NCI-H1105 (cell line): ENCODE data around the gene CHP1.
"Not testable (repeated sequence)": the region's sequence is repeated elsewhere in the genome, so short reads cannot be mapped to it uniquely, and the experiment has no call there.

Source experiments
- DNase-seq: peaks from one replicate; lab custom pipeline; 2025; lab: John Stamatoyannopoulos, UW

Gene CHP1

GRCh38 chr15:41292521-41292920, 61.5 kb downstream of the CHP1 start:
- DNase-seq = no peak

DNA sequence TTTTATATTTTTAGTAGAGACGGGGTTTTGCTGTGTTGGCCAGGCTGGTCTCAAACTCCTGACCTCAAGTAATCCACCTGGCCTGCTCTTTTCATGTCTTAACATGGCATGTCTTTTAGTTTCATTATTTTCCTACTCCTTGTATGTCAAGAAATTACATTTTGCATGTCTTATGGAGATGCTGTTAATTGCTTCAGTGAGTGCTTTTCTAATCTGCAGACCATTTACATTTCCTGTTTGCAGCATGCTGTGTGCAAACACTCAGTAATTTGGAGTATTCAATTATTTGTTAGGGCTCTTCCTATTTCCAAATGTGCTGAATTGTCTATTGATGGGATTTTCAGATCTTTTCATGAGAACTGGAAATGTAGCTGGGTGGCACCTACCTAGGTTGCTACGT, 70.1 kb downstream of the CHP1 start:
- not testable (repeated sequence) for DNase-seq

DNA sequence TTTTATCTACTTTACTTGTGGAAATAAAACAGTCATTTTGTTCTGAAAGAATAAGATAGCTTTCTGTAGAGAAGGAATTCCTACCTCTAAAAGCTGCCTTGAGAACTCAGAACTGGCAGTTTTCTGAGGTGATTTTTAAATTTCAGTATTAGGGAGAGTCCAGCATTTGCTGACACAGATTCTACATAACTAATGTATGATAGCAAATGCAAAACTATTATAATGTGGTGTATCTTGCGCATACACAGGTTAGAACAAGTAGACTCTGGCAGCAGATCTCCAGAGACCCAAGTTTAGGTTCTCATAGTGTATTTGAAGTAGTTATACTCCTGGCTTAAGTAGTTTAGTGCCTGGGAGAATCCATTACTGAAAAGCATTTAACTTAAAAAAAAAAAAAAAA, 70.5 kb downstream of the CHP1 start:
- DNase-seq = no peak

DNA sequence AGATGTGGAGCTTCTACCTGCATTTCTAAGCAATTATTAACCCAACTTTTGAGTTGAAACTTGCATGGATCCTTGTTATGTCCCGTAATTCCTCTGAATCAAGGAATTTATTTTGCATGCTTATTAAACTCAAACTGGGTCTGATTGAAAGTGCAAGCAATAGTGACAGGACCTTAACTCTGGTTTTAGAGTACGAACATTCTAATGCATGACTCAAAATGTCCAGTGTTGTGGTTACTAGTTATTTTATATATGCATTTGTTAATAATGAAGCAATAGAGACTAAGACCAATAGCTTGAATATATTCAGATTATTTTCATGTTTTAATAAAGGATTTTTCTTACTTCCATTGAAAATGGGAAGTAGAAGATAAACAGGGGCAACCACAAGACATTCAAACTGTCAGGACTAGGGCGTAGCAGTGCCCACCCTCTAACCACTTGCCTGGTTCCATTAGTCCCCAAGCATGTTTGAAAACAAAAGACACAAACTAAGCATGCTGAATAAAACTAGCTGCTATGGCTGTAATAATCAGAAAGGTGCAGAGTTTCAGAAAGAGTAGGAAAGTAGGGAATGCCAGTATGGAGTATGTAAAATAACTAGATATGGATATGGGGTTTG, 73.2 kb downstream of the CHP1 start:
- DNase-seq = no peak

GRCh38 chr15:41307679-41308078, 76.6 kb downstream of the CHP1 start:
- no peak for DNase-seq

- no peak for DNase-seq
These were observed 78.3 kb downstream of the CHP1 start for GRCh38 chr15:41309226-41309905.

GRCh38 chr15:41320805-41321330, 89.8 kb downstream of the CHP1 start:
- DNase-seq = not testable (repeated sequence)

DNA sequence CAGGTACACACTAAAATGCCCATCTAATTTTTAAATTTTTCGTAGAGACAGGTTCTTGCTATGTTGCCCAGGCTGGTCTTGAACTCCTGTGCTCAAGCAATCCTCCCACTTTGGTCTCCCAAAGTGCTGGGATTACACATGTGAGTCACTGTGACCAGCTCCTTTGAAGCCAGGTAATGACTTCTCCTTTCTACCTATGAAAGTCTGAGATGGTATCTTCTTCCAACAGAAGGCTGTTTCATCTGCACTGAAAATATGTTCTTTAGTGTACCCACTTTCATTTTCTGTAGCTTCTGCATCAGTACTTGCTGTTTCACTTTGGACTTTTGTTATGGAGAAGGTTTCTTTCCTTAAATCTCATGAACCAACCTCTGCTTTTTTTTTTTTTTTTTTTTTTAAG, 92.5 kb downstream of the CHP1 start:
- no peak for DNase-seq

- DNase-seq = no peak
These were observed 100.2 kb downstream of the CHP1 start for GRCh38 chr15:41331281-41331680.
